Measurements from ENCODE around the gene ABCG8.

Gene ABCG8

DNA sequence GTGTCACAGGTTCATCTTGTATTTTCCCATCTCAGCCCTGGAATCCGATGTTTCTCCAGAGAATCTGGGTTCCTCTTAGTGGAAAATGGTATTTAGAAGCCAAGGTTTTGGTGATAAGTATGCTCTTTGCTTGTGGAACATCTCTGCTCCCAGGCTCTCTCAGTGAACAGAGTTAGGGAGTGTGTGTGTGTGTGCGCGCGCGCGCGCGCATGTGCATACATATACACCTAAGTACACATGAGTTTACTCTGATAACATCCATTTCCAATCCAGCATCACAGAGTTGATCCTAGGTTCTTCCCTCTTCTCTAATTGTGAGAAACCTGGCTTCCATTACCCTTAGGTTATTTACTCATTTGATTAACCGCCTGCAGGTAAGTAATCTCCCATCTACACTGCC lies 41.7 kb downstream of the ABCG8 start:
- Histone ChIP-seq H2BK5ac (ENCODE audit: low read depth, low read length, poor library complexity, severe bottlenecking) (no peak overlapping the region), H3K18ac (ENCODE audit: low read depth in 1 of 2, low read length in 2 of 2) (no peak overlapping the region), H2AK5ac (ENCODE audit: low read length, severe bottlenecking) (no peak overlapping the region), H3K4me1 (ENCODE audit: control insufficient read depth, insufficient read depth, low read depth, low read length) (peaks cover 3% of the 10 kb centered on the region), H2BK120ac (ENCODE audit: low read depth, low read length) (no peak overlapping the region), H2BK12ac (ENCODE audit: low read length in 2 of 2) (no peak overlapping the region), H3K27ac (ENCODE audit: low read length, poor library complexity, severe bottlenecking) (no peak overlapping the region), H3K23ac (ENCODE audit: low read length in 2 of 2) (no peak overlapping the region), H2BK15ac (ENCODE audit: low read depth, poor library complexity, severe bottlenecking) (no peak overlapping the region), H3K4me2 (ENCODE audit: low read length, poor library complexity, severe bottlenecking) (no peak overlapping the region), H3K4me3 (ENCODE audit: insufficient read depth in 1 of 2, low read depth in 1 of 2, low read length in 2 of 2) (no peak overlapping the region), H4K8ac (ENCODE audit: low read length) (no peak overlapping the region), H3K36me3 (ENCODE audit: control insufficient read depth in 1 of 2, insufficient read depth in 2 of 2, low read depth in 1 of 2, low read length in 2 of 2) (peaks cover 7 to 11% of the 10 kb centered on the region in 2 experiments), H2AFZ (ENCODE audit: low read depth, low read length) (no peak overlapping the region), H3K4ac (ENCODE audit: low read depth in 1 of 2, low read length in 2 of 2) (no peak overlapping the region), H3K9ac (ENCODE audit: low read length) (no peak overlapping the region), H3K79me1 (replicated peaks; ENCODE audit: low read length, poor library complexity, severe bottlenecking) (no peaks in the 10 kb centered on the region), H3K27me3 (ENCODE audit: control insufficient read depth in 1 of 2, insufficient read depth in 1 of 2, low read length in 2 of 2) (peaks cover 0 to 8% of the 10 kb centered on the region in 2 experiments), H3K9me3 (ENCODE audit: control insufficient read depth, low read length) (no peaks in the 10 kb centered on the region), H3K14ac (ENCODE audit: low read length in 2 of 2) (no peak overlapping the region), H4K91ac (ENCODE audit: low read length) (no peak overlapping the region)
- DNase-seq = no peak
- 90% methylated on average over 5 of the region's 9 CpGs for WGBS

DNA sequence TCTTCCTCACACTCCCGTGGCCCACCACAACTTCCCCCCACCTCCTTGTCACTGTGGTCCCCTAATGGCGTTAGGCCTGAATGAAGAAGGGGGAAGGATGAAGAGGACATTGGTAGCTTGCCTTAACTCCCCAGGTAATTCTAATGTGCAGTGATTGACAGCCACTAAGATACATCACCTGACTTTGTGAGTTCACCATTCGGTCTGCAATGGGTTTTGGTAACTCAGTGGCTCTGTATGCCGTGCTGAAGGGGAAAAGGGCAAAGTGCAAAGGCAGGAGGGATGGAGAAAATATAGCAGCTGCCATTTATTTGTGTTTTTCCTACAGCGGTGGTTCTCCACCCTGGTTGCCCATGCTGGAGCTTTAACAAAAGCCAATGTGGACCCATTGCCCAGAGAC lies 42.2 kb downstream of the ABCG8 start:
- 92% methylated on average over 3 of the region's 5 CpGs for whole genome bisulfite sequencing

DNA sequence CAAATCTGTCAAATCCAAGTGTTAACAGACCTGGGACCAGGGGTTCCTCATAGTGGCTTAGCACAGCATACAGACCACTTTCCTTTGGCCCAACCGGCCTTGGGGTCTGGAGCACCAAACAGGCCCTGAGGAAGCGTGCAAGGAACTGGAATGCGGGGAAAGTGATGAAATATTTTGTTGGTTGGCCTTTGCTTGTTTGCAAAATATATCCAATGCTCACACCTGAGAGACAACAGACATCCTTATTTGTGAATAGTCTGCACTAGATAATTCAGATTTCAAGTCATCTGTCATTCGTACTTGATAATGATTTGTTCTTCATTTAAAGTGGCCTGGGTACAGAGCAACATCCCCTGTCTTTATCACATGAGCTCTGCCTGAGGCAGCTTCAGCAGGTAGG lies 43.5 kb downstream of the ABCG8 start:
- H4K8ac ChIP-seq (ENCODE audit: low read length) = no peak overlapping the region
- H3K18ac ChIP-seq (ENCODE audit: low read depth in 1 of 2, low read length in 2 of 2) = no peak overlapping the region
- no peak overlapping the region for H3K4me3 ChIP-seq (ENCODE audit: insufficient read depth in 1 of 2, low read depth in 1 of 2, low read length in 2 of 2)
- H3K4me1 ChIP-seq (ENCODE audit: control insufficient read depth, insufficient read depth, low read depth, low read length) = peaks cover 3% of the 10 kb centered on the region
- H2AFZ ChIP-seq (ENCODE audit: low read depth, low read length) = no peak overlapping the region
- H2AK5ac ChIP-seq (ENCODE audit: low read length, severe bottlenecking) = no peak overlapping the region
- H2BK5ac ChIP-seq (ENCODE audit: low read depth, low read length, poor library complexity, severe bottlenecking) = no peak overlapping the region
- H4K91ac ChIP-seq (ENCODE audit: low read length) = no peak overlapping the region
- H2BK15ac ChIP-seq (ENCODE audit: low read depth, poor library complexity, severe bottlenecking) = no peak overlapping the region
- H3K9me3 ChIP-seq (ENCODE audit: control insufficient read depth, low read length) = no peaks in the 10 kb centered on the region
- no peak overlapping the region for H3K9ac ChIP-seq (ENCODE audit: low read length)
- 86% methylated on average over 2 of the region's 4 CpGs for WGBS
- H3K4ac ChIP-seq (ENCODE audit: low read depth in 1 of 2, low read length in 2 of 2) = no peak overlapping the region
- H3K14ac ChIP-seq (ENCODE audit: low read length in 2 of 2) = no peak overlapping the region
- no peaks in the 10 kb centered on the region for H3K27me3 ChIP-seq (ENCODE audit: control insufficient read depth in 1 of 2, insufficient read depth in 1 of 2, low read length in 2 of 2)
- H2BK120ac ChIP-seq (ENCODE audit: low read depth, low read length) = no peak overlapping the region
- no peak overlapping the region for H3K23ac ChIP-seq (ENCODE audit: low read length in 2 of 2)
- no peak overlapping the region for H2BK12ac ChIP-seq (ENCODE audit: low read length in 2 of 2)
- H3K36me3 ChIP-seq (ENCODE audit: control insufficient read depth in 1 of 2, insufficient read depth in 2 of 2, low read depth in 1 of 2, low read length in 2 of 2) = peaks cover 18 to 27% of the 10 kb centered on the region in 2 experiments
- DNase-seq = no peak
- H3K27ac ChIP-seq (ENCODE audit: low read length, poor library complexity, severe bottlenecking) = no peak overlapping the region
- peaks cover 2% of the 10 kb centered on the region for H3K79me1 ChIP-seq (replicated peaks; ENCODE audit: low read length, poor library complexity, severe bottlenecking)
- no peak overlapping the region for H3K4me2 ChIP-seq (ENCODE audit: low read length, poor library complexity, severe bottlenecking)

More for the DNA sequence above, 42.2 kb downstream of the ABCG8 start:
- H2AK5ac ChIP-seq (ENCODE audit: low read length, severe bottlenecking) = no peak overlapping the region
- no peak overlapping the region for H2BK120ac ChIP-seq (ENCODE audit: low read depth, low read length)
- H3K14ac ChIP-seq (ENCODE audit: low read length in 2 of 2) = no peak overlapping the region
- H2BK5ac ChIP-seq (ENCODE audit: low read depth, low read length, poor library complexity, severe bottlenecking) = no peak overlapping the region
- H2BK15ac ChIP-seq (ENCODE audit: low read depth, poor library complexity, severe bottlenecking) = peak overlapping the region; percentile 13
- no peak overlapping the region for H2BK12ac ChIP-seq (ENCODE audit: low read length in 2 of 2)
- H3K4ac ChIP-seq (ENCODE audit: low read depth in 1 of 2, low read length in 2 of 2) = no peak overlapping the region
- H3K23ac ChIP-seq (ENCODE audit: low read length in 2 of 2) = no peak overlapping the region
- no peak overlapping the region for H3K4me3 ChIP-seq (ENCODE audit: insufficient read depth in 1 of 2, low read depth in 1 of 2, low read length in 2 of 2)
- H3K9me3 ChIP-seq (ENCODE audit: control insufficient read depth, low read length) = no peaks in the 10 kb centered on the region
- no peak overlapping the region for H2AFZ ChIP-seq (ENCODE audit: low read depth, low read length)
- peaks cover 10 to 16% of the 10 kb centered on the region in 2 experiments for H3K36me3 ChIP-seq (ENCODE audit: control insufficient read depth in 1 of 2, insufficient read depth in 2 of 2, low read depth in 1 of 2, low read length in 2 of 2)
- no peak overlapping the region for H4K91ac ChIP-seq (ENCODE audit: low read length)
- H3K18ac ChIP-seq (ENCODE audit: low read depth in 1 of 2, low read length in 2 of 2) = peak overlapping the region; percentile 28 to 29
- H4K8ac ChIP-seq (ENCODE audit: low read length) = no peak overlapping the region
- no peak overlapping the region for H3K9ac ChIP-seq (ENCODE audit: low read length)
- no peak overlapping the region for H3K27ac ChIP-seq (ENCODE audit: low read length, poor library complexity, severe bottlenecking)
- no peak for DNase-seq
- H3K79me1 ChIP-seq (replicated peaks; ENCODE audit: low read length, poor library complexity, severe bottlenecking) = no peaks in the 10 kb centered on the region
- no peak overlapping the region for H3K4me2 ChIP-seq (ENCODE audit: low read length, poor library complexity, severe bottlenecking)
- H3K4me1 ChIP-seq (ENCODE audit: control insufficient read depth, insufficient read depth, low read depth, low read length) = peaks cover 3% of the 10 kb centered on the region
- peaks cover 0 to 6% of the 10 kb centered on the region in 2 experiments for H3K27me3 ChIP-seq (ENCODE audit: control insufficient read depth in 1 of 2, insufficient read depth in 1 of 2, low read length in 2 of 2)

DNA sequence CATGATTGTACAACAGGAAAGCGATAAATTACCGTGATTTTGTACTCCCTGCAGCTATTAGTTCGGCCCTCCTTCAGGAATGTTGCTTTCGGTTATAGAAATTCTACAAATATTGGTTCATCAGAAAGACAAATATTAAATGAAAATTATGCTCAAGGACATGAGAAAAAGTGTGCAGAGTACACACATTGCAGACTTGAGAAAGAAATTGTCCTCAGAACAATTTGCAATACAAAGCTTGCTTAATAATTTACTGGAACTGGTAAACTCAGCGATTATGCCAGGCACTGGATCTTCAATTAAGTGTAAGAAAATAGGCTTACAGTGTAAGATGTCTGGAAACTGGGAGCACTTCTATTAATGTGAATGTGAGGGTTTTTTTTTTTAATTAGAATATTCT lies 45.9 kb downstream of the ABCG8 start:
- no peak overlapping the region for H3K23ac ChIP-seq (ENCODE audit: low read length in 2 of 2)
- H2BK5ac ChIP-seq (ENCODE audit: low read depth, low read length, poor library complexity, severe bottlenecking) = no peak overlapping the region
- H3K4me3 ChIP-seq (ENCODE audit: insufficient read depth in 1 of 2, low read depth in 1 of 2, low read length in 2 of 2) = no peak overlapping the region
- no peak overlapping the region for H3K18ac ChIP-seq (ENCODE audit: low read depth in 1 of 2, low read length in 2 of 2)
- no peak overlapping the region for H3K27ac ChIP-seq (ENCODE audit: low read length, poor library complexity, severe bottlenecking)
- no peak overlapping the region for H3K14ac ChIP-seq (ENCODE audit: low read length in 2 of 2)
- no peak overlapping the region for H4K8ac ChIP-seq (ENCODE audit: low read length)
- H2BK15ac ChIP-seq (ENCODE audit: low read depth, poor library complexity, severe bottlenecking) = no peak overlapping the region
- no peak overlapping the region for H3K4ac ChIP-seq (ENCODE audit: low read depth in 1 of 2, low read length in 2 of 2)
- no peak overlapping the region for H2AK5ac ChIP-seq (ENCODE audit: low read length, severe bottlenecking)
- H3K9me3 ChIP-seq (ENCODE audit: control insufficient read depth, low read length) = no peaks in the 10 kb centered on the region
- H4K91ac ChIP-seq (ENCODE audit: low read length) = no peak overlapping the region
- WGBS = 60% methylated on average over 2 of the region's 5 CpGs
- H3K4me2 ChIP-seq (ENCODE audit: low read length, poor library complexity, severe bottlenecking) = no peak overlapping the region
- peaks cover 5% of the 10 kb centered on the region for H3K79me1 ChIP-seq (replicated peaks; ENCODE audit: low read length, poor library complexity, severe bottlenecking)
- H3K9ac ChIP-seq (ENCODE audit: low read length) = no peak overlapping the region
- H3K36me3 ChIP-seq (ENCODE audit: control insufficient read depth in 1 of 2, insufficient read depth in 2 of 2, low read depth in 1 of 2, low read length in 2 of 2) = peaks cover 29 to 50% of the 10 kb centered on the region in 2 experiments
- no peak overlapping the region for H2BK12ac ChIP-seq (ENCODE audit: low read length in 2 of 2)
- no peaks in the 10 kb centered on the region for H3K4me1 ChIP-seq (ENCODE audit: control insufficient read depth, insufficient read depth, low read depth, low read length)
- no peak overlapping the region for H2BK120ac ChIP-seq (ENCODE audit: low read depth, low read length)
- no peak overlapping the region for H2AFZ ChIP-seq (ENCODE audit: low read depth, low read length)
- no peaks in the 10 kb centered on the region for H3K27me3 ChIP-seq (ENCODE audit: control insufficient read depth in 1 of 2, insufficient read depth in 1 of 2, low read length in 2 of 2)
- no peak for DNase-seq
